Measurements from ENCODE around the gene MYB. TPM values are rescaled to one million over a fixed set of nuclear protein-coding genes. Genes with fewer than 3 reads are reported as not detected.

MYB gene
- total RNA-seq, 1 donor from 2014 or later, result 57.3 TPM

- no peaks in the 10 kb centered on the region for H3K27me3 Mint-ChIP-seq (ENCODE audit: insufficient read depth)
- H3K4me1 Mint-ChIP-seq (ENCODE audit: low read depth), result peaks cover 54% of the 10 kb centered on the region
- H3K4me3 Mint-ChIP-seq, result peak overlapping the region; percentile 38
- peaks cover 60% of the 10 kb centered on the region for H3K36me3 Mint-ChIP-seq (ENCODE audit: low read depth)
- intact Hi-C loops (cut with micrococcal nuclease), result loop anchor here (1.0 to 5.0 kb wide), 7 partner anchors 14 to 240 kb away; no protein-coding TSS in a partner anchor
- peak overlapping the region; percentile 75 for H3K27ac Mint-ChIP-seq
- no peaks in the 10 kb centered on the region for H3K9me3 Mint-ChIP-seq
- DNase-seq (ENCODE audit: low spot score), result no peak
Observed at GRCh38 chr6:135196739-135197510, 15.8 kb downstream of the MYB start.

- Mint-ChIP-seq H3K4me1 (ENCODE audit: low read depth) (peaks cover 7% of the 10 kb centered on the region), H3K36me3 (ENCODE audit: low read depth) (peaks cover 43% of the 10 kb centered on the region), H3K9me3 (no peaks in the 10 kb centered on the region), H3K27me3 (ENCODE audit: insufficient read depth) (no peaks in the 10 kb centered on the region), H3K27ac (peak overlapping the region; percentile 14), H3K4me3 (no peak overlapping the region)
- intact Hi-C loops (cut with micrococcal nuclease), result no loop called here
- no peak for DNase-seq (ENCODE audit: low spot score)
Observed at GRCh38 chr6:135202836-135203235, 21.7 kb downstream of the MYB start.

GRCh38 chr6:135204951-135205350 is 23.8 kb downstream of the MYB start:
- DNase-seq (ENCODE audit: low spot score), result no peak
- H3K27ac Mint-ChIP-seq, result no peak overlapping the region
- no peak overlapping the region for H3K4me3 Mint-ChIP-seq
- peaks cover 48% of the 10 kb centered on the region for H3K36me3 Mint-ChIP-seq (ENCODE audit: low read depth)
- H3K9me3 Mint-ChIP-seq, result no peaks in the 10 kb centered on the region
- peaks cover 13% of the 10 kb centered on the region for H3K4me1 Mint-ChIP-seq (ENCODE audit: low read depth)
- H3K27me3 Mint-ChIP-seq (ENCODE audit: insufficient read depth), result no peaks in the 10 kb centered on the region
- intact Hi-C loops (cut with micrococcal nuclease), result no loop called here

- H3K36me3 Mint-ChIP-seq (ENCODE audit: low read depth), result peaks cover 50% of the 10 kb centered on the region
- peaks cover 50% of the 10 kb centered on the region for H3K4me1 Mint-ChIP-seq (ENCODE audit: low read depth)
- peak overlapping the region; percentile 65 for H3K4me3 Mint-ChIP-seq
- H3K27ac Mint-ChIP-seq, result peak overlapping the region; percentile 85
- H3K9me3 Mint-ChIP-seq, result no peaks in the 10 kb centered on the region
- intact Hi-C loops (cut with micrococcal nuclease), result loop anchor here (2.0 to 5.0 kb wide), 4 partner anchors 13 to 212 kb away; no protein-coding TSS in a partner anchor
- no peak for DNase-seq (ENCODE audit: low spot score)
- H3K27me3 Mint-ChIP-seq (ENCODE audit: insufficient read depth), result no peaks in the 10 kb centered on the region
Observed at GRCh38 chr6:135209803-135210202, 28.7 kb downstream of the MYB start.

GRCh38 chr6:135210632-135211305 is 29.7 kb downstream of the MYB start:
- DNase-seq (ENCODE audit: low spot score), result no peak
- Mint-ChIP-seq H3K27ac (peak overlapping the region; percentile 85), H3K36me3 (ENCODE audit: low read depth) (peaks cover 49% of the 10 kb centered on the region), H3K4me1 (ENCODE audit: low read depth) (peaks cover 60% of the 10 kb centered on the region), H3K27me3 (ENCODE audit: insufficient read depth) (no peaks in the 10 kb centered on the region), H3K4me3 (peak overlapping the region; percentile 57), H3K9me3 (no peaks in the 10 kb centered on the region)
- intact Hi-C loops (cut with micrococcal nuclease), result loop anchor here (2.0 to 5.0 kb wide), 4 partner anchors 14 to 212 kb away; no protein-coding TSS in a partner anchor

GRCh38 chr6:135211306-135211702 is 30.2 kb downstream of the MYB start:
- H3K36me3 Mint-ChIP-seq (ENCODE audit: low read depth), result peaks cover 51% of the 10 kb centered on the region
- H3K4me1 Mint-ChIP-seq (ENCODE audit: low read depth), result peaks cover 63% of the 10 kb centered on the region
- H3K9me3 Mint-ChIP-seq, result no peaks in the 10 kb centered on the region
- peak overlapping the region; percentile 57 for H3K4me3 Mint-ChIP-seq
- intact Hi-C loops (cut with micrococcal nuclease), result loop anchor here (2.0 to 5.0 kb wide), 4 partner anchors 15 to 211 kb away; no protein-coding TSS in a partner anchor
- peak overlapping the region; percentile 85 for H3K27ac Mint-ChIP-seq
- H3K27me3 Mint-ChIP-seq (ENCODE audit: insufficient read depth), result no peaks in the 10 kb centered on the region
- DNase-seq (ENCODE audit: low spot score), result no peak

GRCh38 chr6:135212020-135212806 is 31.1 kb downstream of the MYB start:
- Mint-ChIP-seq H3K4me1 (ENCODE audit: low read depth) (peaks cover 63% of the 10 kb centered on the region), H3K4me3 (peak overlapping the region; percentile 72), H3K9me3 (no peaks in the 10 kb centered on the region), H3K36me3 (ENCODE audit: low read depth) (peaks cover 54% of the 10 kb centered on the region), H3K27me3 (ENCODE audit: insufficient read depth) (no peaks in the 10 kb centered on the region), H3K27ac (peak overlapping the region; percentile 90)
- DNase-seq (ENCODE audit: low spot score), result no peak
- intact Hi-C loops (cut with micrococcal nuclease), result loop anchor here (1.0 to 5.0 kb wide), 4 partner anchors 49 to 210 kb away; no protein-coding TSS in a partner anchor

- intact Hi-C loops (cut with micrococcal nuclease), result loop anchor here (1.0 to 5.0 kb wide), 4 partner anchors 50 to 209 kb away; no protein-coding TSS in a partner anchor
- DNase-seq (ENCODE audit: low spot score), result no peak
- peaks cover 58% of the 10 kb centered on the region for H3K36me3 Mint-ChIP-seq (ENCODE audit: low read depth)
- no peaks in the 10 kb centered on the region for H3K27me3 Mint-ChIP-seq (ENCODE audit: insufficient read depth)
- H3K9me3 Mint-ChIP-seq, result no peaks in the 10 kb centered on the region
- peak overlapping the region; percentile 72 for H3K4me3 Mint-ChIP-seq
- H3K27ac Mint-ChIP-seq, result peak overlapping the region; percentile 90
- peaks cover 63% of the 10 kb centered on the region for H3K4me1 Mint-ChIP-seq (ENCODE audit: low read depth)
Observed at GRCh38 chr6:135212935-135213334, 31.8 kb downstream of the MYB start.

- Mint-ChIP-seq H3K27ac (no peak overlapping the region), H3K9me3 (no peaks in the 10 kb centered on the region), H3K4me3 (no peak overlapping the region), H3K4me1 (ENCODE audit: low read depth) (peaks cover 63% of the 10 kb centered on the region), H3K36me3 (ENCODE audit: low read depth) (peaks cover 58% of the 10 kb centered on the region), H3K27me3 (ENCODE audit: insufficient read depth) (no peaks in the 10 kb centered on the region)
- intact Hi-C loops (cut with micrococcal nuclease), result loop anchor here (2.0 to 5.0 kb wide), 3 partner anchors 51 to 209 kb away; no protein-coding TSS in a partner anchor
- DNase-seq (ENCODE audit: low spot score), result no peak
Observed at GRCh38 chr6:135213616-135214015, 32.5 kb downstream of the MYB start.

GRCh38 chr6:135215160-135215559 is 34.1 kb downstream of the MYB start:
- Mint-ChIP-seq H3K4me1 (ENCODE audit: low read depth) (peaks cover 48% of the 10 kb centered on the region), H3K27ac (no peak overlapping the region), H3K9me3 (no peaks in the 10 kb centered on the region), H3K27me3 (ENCODE audit: insufficient read depth) (no peaks in the 10 kb centered on the region), H3K36me3 (ENCODE audit: low read depth) (peaks cover 59% of the 10 kb centered on the region), H3K4me3 (no peak overlapping the region)
- no peak for DNase-seq (ENCODE audit: low spot score)
- intact Hi-C loops (cut with micrococcal nuclease), result no loop called here

GRCh38 chr6:135215563-135215962 is 34.5 kb downstream of the MYB start:
- Mint-ChIP-seq H3K27me3 (ENCODE audit: insufficient read depth) (no peaks in the 10 kb centered on the region), H3K36me3 (ENCODE audit: low read depth) (peaks cover 55% of the 10 kb centered on the region), H3K4me1 (ENCODE audit: low read depth) (peaks cover 44% of the 10 kb centered on the region), H3K9me3 (no peaks in the 10 kb centered on the region), H3K4me3 (no peak overlapping the region), H3K27ac (peak overlapping the region; percentile 50)
- intact Hi-C loops (cut with micrococcal nuclease), result no loop called here
- DNase-seq (ENCODE audit: low spot score), result no peak

- peaks cover 48% of the 10 kb centered on the region for H3K36me3 Mint-ChIP-seq (ENCODE audit: low read depth)
- intact Hi-C loops (cut with micrococcal nuclease), result no loop called here
- H3K9me3 Mint-ChIP-seq, result no peaks in the 10 kb centered on the region
- H3K4me3 Mint-ChIP-seq, result no peak overlapping the region
- H3K27ac Mint-ChIP-seq, result no peak overlapping the region
- no peaks in the 10 kb centered on the region for H3K27me3 Mint-ChIP-seq (ENCODE audit: insufficient read depth)
- H3K4me1 Mint-ChIP-seq (ENCODE audit: low read depth), result peaks cover 29% of the 10 kb centered on the region
- no peak for DNase-seq (ENCODE audit: low spot score)
Observed at GRCh38 chr6:135217663-135218062, 36.6 kb downstream of the MYB start.

Data from activated T-helper 1 cell treated with anti-CD3 and anti-CD28 coated beads, Interleukin-12 subunit alpha, Interleukin-12 subunit beta, Interleukin-2, Interleukin-4 antibody, amounts not matched to agents 30 ng/mL and 10 ng/mL and 1 ng/mL, durations not matched to agents 14 hours and 24 hours and 36 hours (primary cell).